GM12892 (cell line): ENCODE measurements around the gene PSIP1.
"Not testable (repeated sequence)": the region's sequence is repeated elsewhere in the genome, so short reads cannot be mapped to it uniquely, and the experiment has no call there.

Source experiments
- POLR2A ChIP-seq: IDR thresholded peaks from 2 replicates; pipeline ENCODE4 v1.6.1; 2011; ENCODE audit warnings: low read depth, low read length, control low read depth
- POLR2AphosphoS5 ChIP-seq: IDR thresholded peaks from 2 replicates; pipeline ENCODE4 v1.6.1; 2011; ENCODE audit warnings: low read depth, low read length, control low read depth
- TAF1 ChIP-seq: IDR thresholded peaks from 2 replicates; pipeline ENCODE4 v1.6.1; 2011; ENCODE audit warnings: low read depth, mild to moderate bottlenecking, control low read depth, low read length, borderline replicate concordance

DNA sequence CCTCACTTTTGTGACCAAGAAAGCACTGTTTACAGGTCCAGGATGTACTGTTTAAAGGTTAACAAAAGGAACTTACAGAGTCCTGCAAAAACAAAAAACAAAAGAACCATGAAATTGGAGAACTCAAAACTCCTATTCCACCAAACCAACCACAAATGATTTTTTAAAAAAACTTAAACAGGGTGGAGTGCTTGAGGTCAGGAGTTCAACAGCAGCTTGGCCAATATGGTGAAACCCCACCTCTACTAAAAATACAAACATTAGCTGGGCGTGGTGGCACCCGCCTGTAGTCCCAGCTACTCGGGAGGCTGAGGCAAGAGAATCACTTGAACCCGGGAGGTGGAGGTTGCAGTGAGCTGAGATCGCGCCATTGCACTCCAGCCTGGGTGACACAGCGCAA lies 83.1 kb downstream of the PSIP1 start:
- not testable (repeated sequence) for TF ChIP-seq POLR2A, POLR2AphosphoS5, TAF1
